Retinal pigment epithelial cell (primary cell): Measurements from ENCODE around the gene WFDC8.

Experiments used
- DNase-seq: peaks from one replicate; pipeline ENCODE4 v3.0.0-alpha.2; 2010; ENCODE audit warnings: low read depth
- H3K4me3 ChIP-seq: 2 replicates; pipeline ENCODE4 v1.5.1; 2011; ENCODE audit warnings: mild to moderate bottlenecking, low read length, control low read depth, moderate library complexity
- CTCF ChIP-seq: conservative IDR thresholded peaks from 2 replicates; pipeline ENCODE4 v1.5.1; 2011; ENCODE audit warnings: low read depth, low read length, control low read depth, inconsistent platforms

WFDC8 gene

GRCh38 chr20:45579184-45579583 lies at the start of gene WFDC8:
TSS of gene WFDC8 (minus strand) at chr20:45579284. CDS start at chr20:45579247, 37 bp downstream.
- H3K4me3 ChIP-seq, result no peak within 1 kb of the TSS
- DNase-seq, result no peak
- TF ChIP-seq CTCF, result no peak

- no peak overlapping the region for H3K4me3 ChIP-seq
- no peak for TF ChIP-seq CTCF
- DNase-seq, result no peak
Observed at GRCh38 chr20:45626540-45626939, 47.5 kb upstream of the WFDC8 start.

- DNase-seq, result no peak
- H3K4me3 ChIP-seq, result no peak overlapping the region
- TF ChIP-seq CTCF, result no peak
Observed at GRCh38 chr20:45621593-45621992, 42.5 kb upstream of the WFDC8 start.

GRCh38 chr20:45617591-45617990 lies 38.5 kb upstream of the WFDC8 start:
- TF ChIP-seq CTCF, result no peak
- no peak overlapping the region for H3K4me3 ChIP-seq
- no peak for DNase-seq

- no peak overlapping the region for H3K4me3 ChIP-seq
- TF ChIP-seq CTCF, result no peak
- DNase-seq, result no peak
Observed at GRCh38 chr20:45612314-45612713, 33.2 kb upstream of the WFDC8 start.

GRCh38 chr20:45611054-45611453 lies 32.0 kb upstream of the WFDC8 start:
- no peak for TF ChIP-seq CTCF
- no peak overlapping the region for H3K4me3 ChIP-seq
- DNase-seq, result no peak

- TF ChIP-seq CTCF, result no peak
- no peak overlapping the region for H3K4me3 ChIP-seq
- no peak for DNase-seq
Observed at GRCh38 chr20:45607810-45608209, 28.7 kb upstream of the WFDC8 start.
